Skeletal muscle cell (primary cell): ENCODE measurements around the gene IRF1.
"Not testable (repeated sequence)": the region's sequence is repeated elsewhere in the genome, so short reads cannot be mapped to it uniquely, and the experiment has no call there.

ENCODE experiments used
- DNase-seq: peaks from one replicate; pipeline ENCODE4 v3.0.0-alpha.2; 2010; ENCODE audit warnings: low read depth
- H3K4me3 ChIP-seq: 2 replicates; pipeline ENCODE4 v1.5.1; 2011; ENCODE audit warnings: low read depth, mild to moderate bottlenecking, control low read depth, low read length, moderate library complexity

The IRF1 gene

GRCh38 chr5:132451387-132451786 is 39.2 kb downstream of the IRF1 start:
- no peak for DNase-seq
- H3K4me3 ChIP-seq, result no peak overlapping the region

- H3K4me3 ChIP-seq, result no peak overlapping the region
- no peak for DNase-seq
These were observed 41.5 kb downstream of the IRF1 start for GRCh38 chr5:132449060-132449459.

- DNase-seq, result no peak
- H3K4me3 ChIP-seq, result no peak overlapping the region
These were observed 43.4 kb downstream of the IRF1 start for GRCh38 chr5:132447196-132447595.

GRCh38 chr5:132446621-132447020 is 44.0 kb downstream of the IRF1 start:
- no peak overlapping the region for H3K4me3 ChIP-seq
- no peak for DNase-seq

GRCh38 chr5:132445930-132446329 is 44.6 kb downstream of the IRF1 start:
- DNase-seq, result no peak

GRCh38 chr5:132445640-132445923 is 45.0 kb downstream of the IRF1 start:
- H3K4me3 ChIP-seq, result no peak overlapping the region
- DNase-seq, result no peak

More at GRCh38 chr5:132445930-132446329, 44.6 kb downstream of the IRF1 start:
- H3K4me3 ChIP-seq, result no peak overlapping the region

GRCh38 chr5:132444841-132445639 is 45.5 kb downstream of the IRF1 start:
- no peak overlapping the region for H3K4me3 ChIP-seq
- DNase-seq, result no peak

- no peak for DNase-seq
- no peak overlapping the region for H3K4me3 ChIP-seq
These were observed 46.5 kb downstream of the IRF1 start for GRCh38 chr5:132444061-132444460.

GRCh38 chr5:132439521-132440089 is 51.0 kb downstream of the IRF1 start:
- H3K4me3 ChIP-seq, result no peak overlapping the region
- DNase-seq, result peak; percentile 87

- DNase-seq, result no peak
- H3K4me3 ChIP-seq, result no peak overlapping the region
These were observed 51.7 kb downstream of the IRF1 start for GRCh38 chr5:132438917-132439316.

- not testable (repeated sequence) for H3K4me3 ChIP-seq, DNase-seq
These were observed 52.3 kb downstream of the IRF1 start for GRCh38 chr5:132438267-132438645.

GRCh38 chr5:132437604-132438266 is 52.8 kb downstream of the IRF1 start:
- no peak overlapping the region for H3K4me3 ChIP-seq
- peak; percentile 85 for DNase-seq

- no peak overlapping the region for H3K4me3 ChIP-seq
- DNase-seq, result no peak
These were observed 53.6 kb downstream of the IRF1 start for GRCh38 chr5:132436936-132437335.

- H3K4me3 ChIP-seq, result no peak overlapping the region
- no peak for DNase-seq
These were observed 54.7 kb downstream of the IRF1 start for GRCh38 chr5:132435886-132436285.

GRCh38 chr5:132435447-132435846 is 55.1 kb downstream of the IRF1 start:
- H3K4me3 ChIP-seq, result no peak overlapping the region
- no peak for DNase-seq

GRCh38 chr5:132434416-132435286 is 55.9 kb downstream of the IRF1 start:
- H3K4me3 ChIP-seq, result no peak overlapping the region
- no peak for DNase-seq

- H3K4me3 ChIP-seq, result no peak overlapping the region
- no peak for DNase-seq
These were observed 57.4 kb downstream of the IRF1 start for GRCh38 chr5:132433141-132433540.

- DNase-seq, result no peak
- no peak overlapping the region for H3K4me3 ChIP-seq
These were observed 58.9 kb downstream of the IRF1 start for GRCh38 chr5:132431632-132432031.
